Heart right ventricle (tissue), 16 donors: Measurements from ENCODE around the gene APCDD1. TPM values are rescaled to one million over a fixed set of nuclear protein-coding genes. Genes with fewer than 3 reads are reported as not detected.

ENCODE experiments used
- ATAC-seq, 8 donors: fragments of 200-7000 bp; cut with Tn5 transposase; one replicate each; pipeline ENCODE4 v1.9.1; 2020; ENCODE audit warnings: mild to moderate bottlenecking in 8 of 8, moderate library complexity in 8 of 8, moderate number of reproducible peaks in 1 of 8
- DNase-seq, 2 donors: peaks; one replicate each; pipeline ENCODE4 v3.0.0-alpha.2; 2020
- H3K27ac ChIP-seq, 10 donors: fragments of 200-600 bp; sonication (generic) in 2 of 10; one replicate each; pipeline versions ENCODE4 v1.5.0 to v1.8.0; 2020 to 2022; ENCODE audit warnings: mild to moderate bottlenecking in 3 of 10
- H3K27me3 ChIP-seq, 7 donors: fragments of 200-600 bp; one replicate each; pipeline ENCODE4 v1.8.0; 2021 to 2022; ENCODE audit warnings: mild to moderate bottlenecking in 2 of 7
- H3K36me3 ChIP-seq, 9 donors: fragments of 200-600 bp; sonication (generic) in 1 of 9; one replicate each; pipeline versions ENCODE4 v1.5.0 to v1.8.0; 2020 to 2022; ENCODE audit warnings: mild to moderate bottlenecking in 2 of 9
- H3K4me1 ChIP-seq, 9 donors: fragments of 200-600 bp; sonication (generic) in 1 of 9; one replicate each; pipeline versions ENCODE4 v1.5.0 to v1.8.0; 2020 to 2022; ENCODE audit warnings: mild to moderate bottlenecking in 4 of 9
- H3K4me3 ChIP-seq, 10 donors: fragments of 200-600 bp; sonication (generic) in 2 of 10; one replicate each; pipeline versions ENCODE4 v1.5.0 to v1.8.0; 2020 to 2022; ENCODE audit warnings: mild to moderate bottlenecking in 7 of 10, moderate library complexity in 2 of 10
- H3K9me3 ChIP-seq, 11 donors: fragments of 200-600 bp in 10 of 11; sonication (generic) in 2 of 11; one replicate each; pipeline versions ENCODE4 v1.5.0 to v1.8.0; 2013 to 2022; ENCODE audit warnings: mild to moderate bottlenecking in 2 of 11, control low read depth in 1 of 11, moderate library complexity in 1 of 11
- WGBS, 2 donors: extraction: QIAGEN DNeasy Blood & Tissue Kit; methylation state at CpG; one replicate each; pipeline ENCODE4 v1.1.7; 2013; ENCODE audit warnings: inconsistent platforms in 1 of 2; 5-methylcytosine and 5-hydroxymethylcytosine counted together
- intact Hi-C, 10 donors: fragments of 100-400 bp; cut with DNase I; formaldehyde crosslinking; loops; one replicate each; pipeline versions ENCODE4 v1.11.1 to v1.14.2; 2022
- polyA plus RNA-seq, 2 donors: library from polyadenylated mRNA; stranded (reverse); fragments of 200-250 nt; gene quantifications; one replicate each; pipeline ENCODE4 v1.2.3, GENCODE V29; 2013
- total RNA-seq, 10 donors: library from RNA; stranded (reverse); fragmentation: NEBNext Ultra II Directional in 3 of 10; extraction: Animal tissue kit (Norgen Biotek cat#: 25700) in 3 of 10; gene quantifications; one replicate each; pipeline versions ENCODE4 v1.2.1 to v1.2.4, GENCODE V29; 2021 to 2023
- TF ChIP-seq, protein P1 (sequence below), 9 donors: fragments of 200-600 bp; sonication (generic) in 2 of 9; IDR thresholded peaks; one replicate each; pipeline versions ENCODE4 v1.5.0 to v1.8.0; 2021 to 2022; ENCODE audit warnings: antibody characterized with exemption in 9 of 9, mild to moderate bottlenecking in 5 of 9, moderate library complexity in 1 of 9
- donor health status: Arrhythmogenic right ventricular cardiomyopathy.
- donor health status: ischemic (EF 13 %, LVEDD 7.1; RV severe dilation, severe dysfunction).
- donor health status: healthy with polysubstance abuse.
- donor health status: DM: no; HTN: yes; CAD: no.
- donor health status: DM: no; HTN: no; CAD: no.
- donor health status: ischemic (EF 25% LVEDD 6.9; RV normal size, moderate dysfunction).
- donor health status: ischemic (EF 25% LVEDD 5.7; RV mildly dilated, moderate dysfunction).
- donor health status: healthy.
- donor health status: DM: yes; HTN: yes; CAD: no.
- donor health status: Ischemic cardiomyopathy.
- donor health status: ischemic (EF 35%, LVEDD 5.7; RV mildly dilated, moderate dysfunction).
- donor health status: nonischemic (EF 11% LVEDD 7.7; RV severe dilation, severe dysfunction).
- donor health status: DM: yes; HTN: yes; CAD: no.
- donor health status: PGD.
- donor health status: ischemic (EF 29% LVEDD 5.4; RV normal size, mild dysfunction).
- donor health status: nonischemic (EF 23%, LVEDD 6.1; RV moderate dilation, normal function).

The APCDD1 gene
- total and polyA plus RNA-seq, 12 donors, result 10.2 to 40.4 (median 18.3) TPM

DNA sequence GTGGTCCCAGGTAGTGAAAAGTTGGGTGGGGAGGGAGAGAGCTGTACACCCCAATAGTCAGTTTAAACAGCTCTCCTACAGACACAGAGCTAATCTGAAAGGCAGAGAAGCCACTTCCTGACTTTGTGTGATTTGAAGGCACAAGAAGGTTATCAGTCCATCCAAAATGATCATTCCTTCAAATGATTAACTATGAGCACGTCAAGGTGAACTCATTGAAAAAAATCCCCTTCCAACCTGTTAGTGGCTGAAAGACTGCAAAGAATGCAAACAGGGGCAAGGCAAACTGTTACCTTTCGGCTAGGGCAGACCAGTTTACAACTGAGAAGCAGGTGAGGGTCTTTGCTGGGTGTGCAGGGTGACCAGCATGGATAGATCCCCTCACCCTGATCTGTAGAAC is 22.8 kb upstream of the APCDD1 start:
- intact Hi-C loops, result no loop called here
- ATAC-seq, result no peak

DNA sequence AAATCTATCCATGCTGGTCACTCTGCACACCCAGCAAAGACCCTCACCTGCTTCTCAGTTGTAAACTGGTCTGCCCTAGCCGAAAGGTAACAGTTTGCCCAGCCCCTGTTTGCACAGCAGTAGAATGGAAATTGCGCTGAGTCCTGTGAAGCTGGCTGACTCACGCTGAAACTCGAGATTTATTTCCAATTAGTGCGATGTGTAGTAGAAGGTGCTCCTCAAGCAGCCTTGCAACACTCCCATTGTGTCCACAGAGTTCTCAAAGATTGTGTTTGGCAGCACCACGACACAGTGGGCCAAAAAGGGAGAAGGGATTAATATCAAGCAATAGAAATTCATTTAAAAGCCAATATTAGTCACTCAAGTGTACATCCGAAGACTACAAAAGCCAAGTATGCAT is 21.7 kb upstream of the APCDD1 start:
- ATAC-seq, result no peak
- TF ChIP-seq, protein P1, sequence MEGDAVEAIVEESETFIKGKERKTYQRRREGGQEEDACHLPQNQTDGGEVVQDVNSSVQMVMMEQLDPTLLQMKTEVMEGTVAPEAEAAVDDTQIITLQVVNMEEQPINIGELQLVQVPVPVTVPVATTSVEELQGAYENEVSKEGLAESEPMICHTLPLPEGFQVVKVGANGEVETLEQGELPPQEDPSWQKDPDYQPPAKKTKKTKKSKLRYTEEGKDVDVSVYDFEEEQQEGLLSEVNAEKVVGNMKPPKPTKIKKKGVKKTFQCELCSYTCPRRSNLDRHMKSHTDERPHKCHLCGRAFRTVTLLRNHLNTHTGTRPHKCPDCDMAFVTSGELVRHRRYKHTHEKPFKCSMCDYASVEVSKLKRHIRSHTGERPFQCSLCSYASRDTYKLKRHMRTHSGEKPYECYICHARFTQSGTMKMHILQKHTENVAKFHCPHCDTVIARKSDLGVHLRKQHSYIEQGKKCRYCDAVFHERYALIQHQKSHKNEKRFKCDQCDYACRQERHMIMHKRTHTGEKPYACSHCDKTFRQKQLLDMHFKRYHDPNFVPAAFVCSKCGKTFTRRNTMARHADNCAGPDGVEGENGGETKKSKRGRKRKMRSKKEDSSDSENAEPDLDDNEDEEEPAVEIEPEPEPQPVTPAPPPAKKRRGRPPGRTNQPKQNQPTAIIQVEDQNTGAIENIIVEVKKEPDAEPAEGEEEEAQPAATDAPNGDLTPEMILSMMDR (IDR thresholded peaks at IDR 0.05), result no peak
- no peaks in the 10 kb centered on the region for H3K9me3 ChIP-seq

More for the DNA sequence above, 22.8 kb upstream of the APCDD1 start:
- Histone ChIP-seq H3K36me3 (no peaks in the 10 kb centered on the region), H3K4me1 (peaks cover 0 to 5% (median 0%) of the 10 kb centered on the region in 9 donors), H3K4me3 (no peak overlapping the region), H3K27me3 (no peaks in the 10 kb centered on the region), H3K9me3 (no peaks in the 10 kb centered on the region), H3K27ac (no peak overlapping the region)
- TF ChIP-seq, protein P1 (IDR thresholded peaks at IDR 0.05), result no peak
- WGBS, 2 donors, result 83 to 84% methylated on average over 2 of the region's 2 CpGs
- no peak for DNase-seq

DNA sequence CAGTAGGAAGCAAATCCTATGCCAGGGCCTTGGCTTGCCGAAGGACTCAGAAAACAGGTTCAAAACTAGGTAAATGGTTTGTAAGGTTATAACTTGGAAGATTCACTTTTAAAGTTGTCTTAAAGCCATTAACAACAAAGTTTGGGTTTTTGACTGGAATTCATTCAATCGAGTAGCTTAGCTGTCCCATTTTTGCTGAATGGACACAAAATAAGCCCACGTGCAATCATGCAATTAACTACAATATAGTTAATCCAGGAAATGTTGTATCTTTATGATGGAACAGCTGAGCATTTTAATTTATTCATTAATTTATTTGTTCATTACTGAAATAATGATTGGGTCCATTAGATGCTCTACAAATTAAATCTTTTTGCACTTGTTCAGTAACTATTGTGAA is 18.3 kb upstream of the APCDD1 start:
- H3K4me1 ChIP-seq, result no peaks in the 10 kb centered on the region
- WGBS, 2 donors, result 97% methylated on average over 3 of the region's 3 CpGs
- H3K4me3 ChIP-seq, result no peak overlapping the region
- H3K27ac ChIP-seq, result no peak overlapping the region
- no peaks in the 10 kb centered on the region for H3K9me3 ChIP-seq
- H3K36me3 ChIP-seq, result no peaks in the 10 kb centered on the region
- no peaks in the 10 kb centered on the region for H3K27me3 ChIP-seq
- DNase-seq (no peak), ATAC-seq (no peak)
- intact Hi-C loops, result no loop called here
- TF ChIP-seq, protein P1 (IDR thresholded peaks at IDR 0.05), result no peak

More for the DNA sequence above, 21.7 kb upstream of the APCDD1 start:
- H3K27ac ChIP-seq, result no peak overlapping the region
- DNase-seq, result no peak
- WGBS, 2 donors, result 92 to 94% methylated on average over 7 of the region's 7 CpGs
- peaks cover 0 to 5% (median 0%) of the 10 kb centered on the region in 9 donors for H3K4me1 ChIP-seq
- no peaks in the 10 kb centered on the region for H3K36me3 ChIP-seq
- H3K27me3 ChIP-seq, result no peaks in the 10 kb centered on the region
- H3K4me3 ChIP-seq, result no peak overlapping the region
- intact Hi-C loops, result no loop called here

DNA sequence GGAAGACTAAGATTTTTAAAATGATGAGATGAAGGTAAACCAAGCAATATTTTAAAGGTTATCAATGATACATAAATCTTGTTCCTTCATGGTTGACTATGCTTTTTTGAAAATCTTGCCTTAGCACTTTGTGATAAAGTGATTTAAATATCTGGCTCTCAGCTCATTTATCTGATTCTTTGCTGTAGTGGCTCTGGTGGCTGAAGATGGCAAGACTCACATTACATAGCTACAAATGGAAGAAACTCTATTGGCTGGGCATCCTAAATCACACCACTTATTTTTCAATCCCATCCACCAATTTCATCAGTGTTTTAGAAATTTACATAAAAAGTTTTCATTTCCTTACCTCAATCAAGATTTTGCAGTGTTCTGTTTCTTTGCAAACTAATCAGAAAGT is 16.6 kb upstream of the APCDD1 start:
- no peak overlapping the region for H3K4me3 ChIP-seq
- no peaks in the 10 kb centered on the region for H3K27me3 ChIP-seq
- no peaks in the 10 kb centered on the region for H3K9me3 ChIP-seq
- no peaks in the 10 kb centered on the region for H3K4me1 ChIP-seq
- H3K36me3 ChIP-seq, result no peaks in the 10 kb centered on the region
- H3K27ac ChIP-seq, result no peak overlapping the region
- intact Hi-C loops, result no loop called here
- TF ChIP-seq, protein P1 (IDR thresholded peaks at IDR 0.05), result peak in 3 of 9 donors; percentile 35 to 60 (median 54)
- ATAC-seq (no peak), DNase-seq (no peak)
